Nasal cavity respiratory epithelium epithelial cell of viscerocranial mucosa (primary cell): ENCODE results near the gene ZNF718. TPM values are rescaled to one million over a fixed set of nuclear protein-coding genes. Genes with fewer than 3 reads are reported as not detected.

Source experiments
- total RNA-seq: library from RNA; depleted of rRNA; stranded (reverse); fragments of >200 nt; gene quantifications from 2 replicates; pipeline ENCODE4 v1.2.3, GENCODE V29; 2014

ZNF718 gene
- total RNA-seq: 9.8 and 11.6 TPM in 2 replicates

DNA sequence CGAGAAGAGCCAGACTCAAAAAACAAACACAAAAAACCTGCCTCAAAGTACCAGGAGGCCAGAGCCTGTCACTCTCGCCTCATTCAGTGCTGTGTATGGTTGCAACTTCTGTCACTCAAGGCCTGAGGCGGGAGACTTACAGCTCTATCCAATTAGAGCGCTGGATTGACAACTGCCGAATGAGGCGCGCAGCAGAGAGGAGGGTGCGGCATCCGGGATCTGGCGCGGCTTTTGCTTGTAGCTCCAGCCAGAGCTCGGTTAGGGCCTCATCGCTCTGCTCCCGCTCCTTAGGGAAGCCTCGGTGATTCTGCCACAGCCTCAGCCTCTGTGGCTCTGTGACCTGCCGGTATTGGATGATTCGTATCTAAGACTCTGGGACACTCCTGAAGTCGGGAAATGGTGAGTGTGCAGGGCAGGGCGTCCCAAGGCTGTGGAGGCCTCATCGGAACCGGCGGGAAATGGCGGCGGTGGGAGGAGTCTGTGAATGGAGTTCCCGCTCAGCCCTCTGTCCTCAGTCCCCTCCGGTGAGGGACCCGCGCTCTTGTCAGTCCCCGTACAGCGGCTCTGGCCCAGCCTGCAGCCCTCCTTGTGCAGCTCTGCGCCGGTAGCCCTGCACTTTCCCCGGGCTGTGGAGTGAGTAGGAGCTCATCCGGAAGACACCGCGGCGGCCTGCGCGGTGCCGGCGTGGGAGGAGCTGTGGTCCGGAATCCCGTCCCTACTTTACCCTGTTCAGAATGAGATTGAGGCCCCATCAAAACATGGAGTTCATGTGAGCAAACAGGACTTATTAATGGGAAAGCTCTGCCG lies at the start of gene ZNF718:
Gene ZNF718 (plus strand): TSS at position 227 of the 807 bp plus-strand sequence. CDS start 170 bp downstream, at position 397.

Other genes with a start within 250 kb of the ZNF718 start
- gene ZNF595, start 71.2 kb upstream of the ZNF718 start, total RNA-seq: 4.8 and 13.6 TPM in 2 replicates
- 0.68 and 1.8 TPM in 2 replicates for gene ZNF732, start 181.0 kb downstream of the ZNF718 start, total RNA-seq
- 5.1 and 10.5 TPM in 2 replicates for gene ZNF141, start 213.3 kb downstream of the ZNF718 start, total RNA-seq